Endothelial cell of umbilical vein (primary cell): ENCODE measurements around the gene CSPG5. TPM values are rescaled to one million over a fixed set of nuclear protein-coding genes. Genes with fewer than 3 reads are reported as not detected.

Experiments
- BruUV-seq: library from RNA; stranded (reverse); fragments of 400-500 nt; replicated peaks from 2 replicates; lab custom pipeline; 2021; lab: Mats Ljungman, UMichigan
- CTCF ChIA-PET: fragments of 300-600, 350-600 bp; sonication (Branson Sonifier 250); formaldehyde crosslinking; loops from one replicate; lab custom pipeline; 2021; ENCODE audit warnings: antibody characterized with exemption, inconsistent platforms; lab: Charles Lee
- POLR2A ChIA-PET: fragments of 300-600, 350-600 bp; sonication (Branson Sonifier 250); formaldehyde crosslinking; loops from one replicate; lab custom pipeline; 2021; ENCODE audit warnings: antibody characterized with exemption, inconsistent platforms; lab: Charles Lee
- DNase-seq: peaks from one replicate; pipeline ENCODE4 v3.0.0-alpha.2; 2011; ENCODE audit warnings: low read depth, low spot score
- FAIRE-seq: peaks from 2 replicates; lab custom pipeline; 2011; peaks lifted over from hg19 to GRCh38; lab: Jason Lieb, UNC
- H2AFZ ChIP-seq: 2 replicates; pipeline ENCODE4 v1.6.0; 2012; ENCODE audit warnings: low read depth, low read length, control low read depth, inconsistent platforms
- H3K27ac ChIP-seq: 2 replicates; pipeline ENCODE4 v1.5.1; 2011; ENCODE audit warnings: low read depth, mild to moderate bottlenecking, control low read depth, low read length, moderate library complexity; ENCODE audit not compliant: insufficient read depth
- H3K27me3 ChIP-seq, 2 experiments: 2 replicates each; pipeline versions ENCODE4 v1.6.0 to v1.6.1; 2011; ENCODE audit warnings: low read length in 2 of 2, mixed read lengths in 1 of 2; ENCODE audit not compliant: control insufficient read depth in 2 of 2, insufficient read depth in 2 of 2
- H3K36me3 ChIP-seq, 2 experiments: 2 replicates in 1 of 2; 3 replicates in 1 of 2; pipeline ENCODE4 v1.5.1; 2011; ENCODE audit warnings: low read length in 2 of 2, mild to moderate bottlenecking in 1 of 2, moderate library complexity in 1 of 2; ENCODE audit not compliant: control insufficient read depth in 2 of 2, insufficient read depth in 2 of 2; ENCODE audit errors: extremely low read depth in 1 of 2
- H3K4me1 ChIP-seq: 3 replicates; pipeline ENCODE4 v1.5.1; 2011; ENCODE audit warnings: mild to moderate bottlenecking, low read length; ENCODE audit not compliant: control insufficient read depth, insufficient read depth; ENCODE audit errors: extremely low read depth
- H3K4me2 ChIP-seq: 2 replicates; pipeline ENCODE4 v1.6.1; 2011; ENCODE audit warnings: low read length, control low read depth, mixed read lengths; ENCODE audit not compliant: insufficient read depth
- H3K4me3 ChIP-seq, 3 experiments: fragments of 200-600 bp in 1 of 3; sonication (generic), shearing (Covaris generic) in 1 of 3; replicated peaks in 1 of 3; 2 replicates each; pipeline ENCODE4 v1.5.1; 2011 to 2016; ENCODE audit warnings: control low read depth in 3 of 3, low read length in 3 of 3, mild to moderate bottlenecking in 2 of 3, inconsistent platforms in 1 of 3, low read depth in 1 of 3, moderate library complexity in 1 of 3; ENCODE audit not compliant: insufficient read depth in 1 of 3
- H3K79me2 ChIP-seq: 2 replicates; pipeline ENCODE4 v1.6.0; 2012; ENCODE audit warnings: low read length, inconsistent platforms; ENCODE audit not compliant: control insufficient read depth, insufficient read depth
- H3K9ac ChIP-seq: replicated peaks from 2 replicates; pipeline ENCODE3; 2011; ENCODE audit warnings: low read length, control low read depth; ENCODE audit not compliant: insufficient read depth; ENCODE audit errors: extremely low read depth
- H3K9me1 ChIP-seq: replicated peaks from 3 replicates; pipeline ENCODE4 v1.6.0; 2011; ENCODE audit warnings: mild to moderate bottlenecking, low read length; ENCODE audit not compliant: control insufficient read depth, insufficient read depth; ENCODE audit errors: extremely low read depth
- H3K9me3 ChIP-seq: replicated peaks from 2 replicates; pipeline ENCODE4 v1.5.1; 2012; ENCODE audit warnings: low read length, inconsistent platforms; ENCODE audit not compliant: control insufficient read depth, insufficient read depth
- H4K20me1 ChIP-seq: replicated peaks from 2 replicates; pipeline ENCODE3; 2011; ENCODE audit warnings: mild to moderate bottlenecking, low read length; ENCODE audit not compliant: control insufficient read depth, insufficient read depth; ENCODE audit errors: extremely low read depth
- CTCF ChIP-seq, 2 donors: IDR thresholded peaks; 1 replicate in 1 of 2; 2 replicates in 1 of 2; pipeline ENCODE4 v1.5.1; 2011; ENCODE audit warnings: low read length in 2 of 2, mild to moderate bottlenecking in 2 of 2, moderate library complexity in 2 of 2, control low read depth in 1 of 2, inconsistent platforms in 1 of 2, low read depth in 1 of 2; ENCODE audit not compliant: insufficient read depth in 1 of 2; ENCODE audit errors: extremely low read depth in 1 of 2
- EZH2 ChIP-seq: IDR thresholded peaks from 2 replicates; pipeline ENCODE4 v1.6.1; 2012; ENCODE audit warnings: borderline replicate concordance, low read depth, mild to moderate bottlenecking, moderate library complexity, low read length, inconsistent platforms; ENCODE audit not compliant: severe bottlenecking
- FOS ChIP-seq: IDR thresholded peaks from 2 replicates; pipeline ENCODE4 v1.6.1; 2011; ENCODE audit warnings: mild to moderate bottlenecking, low read length, moderate library complexity, borderline replicate concordance; ENCODE audit not compliant: insufficient read depth
- GATA2 ChIP-seq: IDR thresholded peaks from 2 replicates; pipeline ENCODE4 v1.7.0; 2011; ENCODE audit warnings: low read depth, mild to moderate bottlenecking, moderate library complexity, mixed read lengths, low read length; ENCODE audit not compliant: insufficient read length, insufficient read depth
- JUN ChIP-seq: IDR thresholded peaks from 2 replicates; pipeline ENCODE4 v1.6.1; 2011; ENCODE audit warnings: borderline replicate concordance, low read depth; ENCODE audit not compliant: insufficient read length, insufficient read depth
- MAX ChIP-seq: IDR thresholded peaks from 2 replicates; pipeline ENCODE4 v1.6.1; 2011; ENCODE audit not compliant: insufficient read depth, insufficient read length
- MYC ChIP-seq: IDR thresholded peaks from one replicate; pipeline ENCODE4 v1.6.1; 2011; ENCODE audit warnings: mild to moderate bottlenecking, low read depth, low read length
- POLR2A ChIP-seq: IDR thresholded peaks from 2 replicates; pipeline ENCODE4 v1.6.1; 2012; ENCODE audit warnings: low read depth, mild to moderate bottlenecking, control low read depth, low read length
- POLR2AphosphoS5 ChIP-seq: IDR thresholded peaks from 2 replicates; pipeline ENCODE4 v1.6.1; 2012; ENCODE audit warnings: low read depth, mild to moderate bottlenecking, control low read depth, low read length, moderate library complexity; ENCODE audit not compliant: insufficient read depth
- dilution Hi-C: fragments of 300-500 bp; cut with MboI; formaldehyde crosslinking; loops from one replicate; pipeline ENCODE4 v1.15.0; 2019; ENCODE audit warnings: low sequenced_read_pairs; ENCODE audit not compliant: extremely low pct_ligation_motif_present
- intact Hi-C: fragments of 100-400 bp; cut with micrococcal nuclease; formaldehyde crosslinking; loops from one replicate; pipeline ENCODE4 v1.10.0; 2022
- polyA plus RNA-seq, 4 experiments: library from polyadenylated mRNA; depleted of rRNA in 3 of 4; stranded (reverse) in 3 of 4; unstranded in 1 of 4; fragments of >200 nt; gene quantifications; 2 replicates each; pipeline versions ENCODE4 v1.2.1 to v1.2.3, GENCODE V29; 2011 to 2012; ENCODE audit warnings: missing spikeins in 1 of 4
- total RNA-seq: library from RNA; stranded (reverse); gene quantifications from 2 replicates; pipeline ENCODE4 v1.2.3, GENCODE V29; 2021

The CSPG5 gene
- total and polyA plus RNA-seq, 2 donors (not counting 3 experiments of a cell fraction or from before 2014, with no cell fraction given), result 0.32 to 0.55 TPM

- no peaks in the 10 kb centered on the region for H4K20me1 ChIP-seq
- H3K4me3 ChIP-seq, result no peak overlapping the region
- H3K36me3 ChIP-seq, result peaks cover 8 to 19% of the 10 kb centered on the region in 2 experiments
- ChIA-PET POLR2A (no interaction called here), CTCF (interaction anchor here (0.8 to 3.1 kb wide), 4 partner anchors 10 to 96 kb away, joined by 3 to 13 read pairs (median 6); no protein-coding TSS in a partner anchor)
- peak; percentile 67 for DNase-seq
- no peak overlapping the region for H3K9ac ChIP-seq
- intact Hi-C loops, result no loop called here
- dilution Hi-C loops, result no loop called here
- TF ChIP-seq POLR2AphosphoS5, result no peak
- TF ChIP-seq FOS, result peak; percentile 20
- no peak overlapping the region for H3K27ac ChIP-seq
- H3K27me3 ChIP-seq, result no peaks in the 10 kb centered on the region
- H3K79me2 ChIP-seq, result no peaks in the 10 kb centered on the region
- H3K9me3 ChIP-seq, result no peaks in the 10 kb centered on the region
- FAIRE-seq, result no peak
- H3K9me1 ChIP-seq, result no peaks in the 10 kb centered on the region
- H3K4me1 ChIP-seq, result peaks cover 5% of the 10 kb centered on the region
- no peak overlapping the region for H3K4me2 ChIP-seq
- no TSS peak for BruUV-seq
- H2AFZ ChIP-seq, result no peak overlapping the region
Observed at GRCh38 chr3:47617086-47618010, 38.7 kb upstream of the CSPG5 start.

- Histone ChIP-seq H3K4me1 (peaks cover 8% of the 10 kb centered on the region), H3K79me2 (no peaks in the 10 kb centered on the region), H3K9ac (no peak overlapping the region), H3K9me3 (no peaks in the 10 kb centered on the region), H3K4me3 (no peak overlapping the region), H4K20me1 (no peaks in the 10 kb centered on the region), H3K9me1 (no peaks in the 10 kb centered on the region), H2AFZ (no peak overlapping the region), H3K27me3 (no peaks in the 10 kb centered on the region), H3K27ac (no peak overlapping the region), H3K4me2 (no peak overlapping the region), H3K36me3 (peaks cover 14 to 19% of the 10 kb centered on the region in 2 experiments)
- BruUV-seq, result no TSS peak
- intact Hi-C loops, result no loop called here
- CTCF ChIA-PET, result no interaction called here
- dilution Hi-C loops, result no loop called here
- TF ChIP-seq EZH2, result no peak
- TF ChIP-seq FOS, result no peak
- no peak for TF ChIP-seq MAX
- TF ChIP-seq POLR2AphosphoS5, result no peak
- no peak for TF ChIP-seq MYC
- TF ChIP-seq JUN, result no peak
- TF ChIP-seq GATA2, result no peak
- no peak for TF ChIP-seq CTCF (IDR thresholded peaks at IDR 0.05; ENCODE audit: extremely low read depth in 1 of 2, insufficient read depth in 1 of 2, low read depth in 1 of 2, low read length in 2 of 2)
- no peak for TF ChIP-seq POLR2A
- POLR2A ChIA-PET, result no interaction called here
- FAIRE-seq (no peak), DNase-seq (no peak)
Observed at GRCh38 chr3:47614788-47615187, 36.1 kb upstream of the CSPG5 start.
